Sigmoid colon (tissue), 7 donors: ENCODE data around the gene EHD3. TPM values are rescaled to one million over a fixed set of nuclear protein-coding genes. Genes with fewer than 3 reads are reported as not detected.

ENCODE experiments used
- DNase-seq: peaks from one replicate; pipeline ENCODE4 v3.0.0-alpha.2; 2019
- H3K27ac ChIP-seq, 4 donors: fragments of 200-600 bp; sonication (generic); one replicate each; pipeline ENCODE4 v1.5.1; 2016 to 2019; ENCODE audit warnings: mild to moderate bottlenecking in 1 of 4
- H3K27me3 ChIP-seq, 3 donors: fragments of 200-600 bp; sonication (generic); one replicate each; pipeline ENCODE4 v1.5.1; 2019; ENCODE audit warnings: mild to moderate bottlenecking in 1 of 3
- H3K36me3 ChIP-seq, 4 donors: fragments of 200-600 bp; sonication (generic); one replicate each; pipeline ENCODE4 v1.5.1; 2016 to 2019
- H3K4me1 ChIP-seq, 4 donors: fragments of 200-600 bp; sonication (generic); one replicate each; pipeline ENCODE4 v1.5.1; 2017 to 2019
- H3K4me3 ChIP-seq, 4 donors: fragments of 200-600 bp; sonication (generic); one replicate each; pipeline ENCODE4 v1.5.1; 2017 to 2019; ENCODE audit warnings: mild to moderate bottlenecking in 2 of 4, moderate library complexity in 1 of 4
- H3K9me3 ChIP-seq, 4 donors: fragments of 200-600 bp in 3 of 4; sonication (generic) in 3 of 4; one replicate each; pipeline versions ENCODE4 v1.5.1 to v1.6.1; 2013 to 2019
- CTCF ChIP-seq, 4 experiments: fragments of 450-650 bp in 3 of 4; fragments of 200-600 bp in 1 of 4; IDR thresholded peaks; one replicate each; pipeline ENCODE4 v1.5.1; 2016 to 2019; ENCODE audit warnings: antibody characterized with exemption in 4 of 4, mild to moderate bottlenecking in 3 of 4, moderate library complexity in 2 of 4
- EP300 ChIP-seq, 4 donors: sonication (generic); formaldehyde crosslinking; IDR thresholded peaks; one replicate each; pipeline ENCODE4 v1.6.1; 2017; ENCODE audit warnings: antibody characterized with exemption in 4 of 4
- POLR2A ChIP-seq, 2 donors: fragments of 450-650 bp; IDR thresholded peaks; one replicate each; pipeline ENCODE4 v1.6.1; 2016; ENCODE audit warnings: antibody characterized with exemption in 2 of 2, mild to moderate bottlenecking in 2 of 2, moderate library complexity in 2 of 2
- POLR2AphosphoS5 ChIP-seq, 4 donors: sonication (generic); formaldehyde crosslinking; IDR thresholded peaks; one replicate each; pipeline ENCODE4 v1.6.1; 2017; ENCODE audit warnings: antibody characterized with exemption in 4 of 4
- WGBS, 2 donors: extraction: QIAGEN DNeasy Blood & Tissue Kit; methylation state at CpG; one replicate each; pipeline ENCODE4 v1.1.7; 2013; 5-methylcytosine and 5-hydroxymethylcytosine counted together
- intact Hi-C: fragments of 100-400 bp; cut with DNase I; formaldehyde crosslinking; loops from one replicate; pipeline ENCODE4 v1.15.1; 2023
- polyA plus RNA-seq, 3 donors: library from polyadenylated mRNA; stranded (reverse); fragments of 200-250 nt; gene quantifications; one replicate each; pipeline ENCODE4 v1.2.3, GENCODE V29; 2013
- total RNA-seq, 4 donors: library from RNA; depleted of rRNA; stranded (reverse); fragments of >200 nt; gene quantifications; one replicate each; pipeline ENCODE4 v1.1.0, GENCODE V29; 2016
- donor health status: healthy with polysubstance abuse.
- donor health status: Bipolar disorder and iron deficiency.
- donor health status: healthy.

EHD3 gene
- total and polyA plus RNA-seq, 7 donors: 0.60 to 7.8 (median 3.7) TPM

DNA sequence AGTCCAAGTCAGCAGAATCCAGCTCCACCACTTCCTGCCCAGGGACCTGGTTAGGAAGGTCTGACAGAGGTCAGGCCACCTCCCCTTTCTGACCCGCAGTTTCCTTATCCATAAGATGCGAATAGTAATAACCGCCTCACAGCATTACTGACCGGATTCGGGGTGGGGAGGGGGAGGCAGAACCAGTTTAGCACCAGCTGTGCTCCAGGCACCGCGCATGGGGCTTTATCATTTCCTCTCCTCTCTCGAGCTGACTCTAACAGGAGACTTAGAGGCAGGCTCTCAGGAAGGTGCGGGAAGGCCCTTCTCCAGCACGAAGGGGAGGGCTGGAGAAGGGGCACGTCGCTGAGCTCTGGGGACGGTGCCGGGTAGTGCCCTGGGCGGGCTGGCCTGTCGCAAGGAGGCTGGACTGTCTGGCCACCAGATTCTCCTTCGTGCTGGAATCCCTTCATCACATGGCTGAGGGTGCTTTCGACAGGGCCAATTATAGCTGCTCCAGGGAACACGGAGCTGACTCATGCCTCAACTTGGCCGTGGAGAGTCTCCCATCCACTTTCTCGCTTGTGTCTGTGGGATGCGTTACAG lies 5.7 kb downstream of the EHD3 start:
- H3K4me3 ChIP-seq: no peak overlapping the region
- intact Hi-C loops: no loop called here
- no peaks in the 10 kb centered on the region for H3K27me3 ChIP-seq
- no peaks in the 10 kb centered on the region for H3K36me3 ChIP-seq
- H3K27ac ChIP-seq: peak overlapping the region; percentile 25 to 76 (median 52)
- no peak for DNase-seq
- 71 to 86% methylated on average over 22 of the region's 22 CpGs for WGBS, 2 donors
- no peaks in the 10 kb centered on the region for H3K9me3 ChIP-seq
- TF ChIP-seq POLR2A (IDR thresholded peaks at IDR 0.05): no peak
- no peak for TF ChIP-seq EP300 (IDR thresholded peaks at IDR 0.05)
- TF ChIP-seq POLR2AphosphoS5 (IDR thresholded peaks at IDR 0.05): no peak
- TF ChIP-seq CTCF (IDR thresholded peaks at IDR 0.05): no peak
- peaks cover 0 to 40% (median 19%) of the 10 kb centered on the region in 4 donors for H3K4me1 ChIP-seq

- no peaks in the 10 kb centered on the region for H3K9me3 ChIP-seq
- no peak for DNase-seq
Measured at GRCh38 chr2:31240381-31241365, 6.7 kb downstream of the EHD3 start.

DNA sequence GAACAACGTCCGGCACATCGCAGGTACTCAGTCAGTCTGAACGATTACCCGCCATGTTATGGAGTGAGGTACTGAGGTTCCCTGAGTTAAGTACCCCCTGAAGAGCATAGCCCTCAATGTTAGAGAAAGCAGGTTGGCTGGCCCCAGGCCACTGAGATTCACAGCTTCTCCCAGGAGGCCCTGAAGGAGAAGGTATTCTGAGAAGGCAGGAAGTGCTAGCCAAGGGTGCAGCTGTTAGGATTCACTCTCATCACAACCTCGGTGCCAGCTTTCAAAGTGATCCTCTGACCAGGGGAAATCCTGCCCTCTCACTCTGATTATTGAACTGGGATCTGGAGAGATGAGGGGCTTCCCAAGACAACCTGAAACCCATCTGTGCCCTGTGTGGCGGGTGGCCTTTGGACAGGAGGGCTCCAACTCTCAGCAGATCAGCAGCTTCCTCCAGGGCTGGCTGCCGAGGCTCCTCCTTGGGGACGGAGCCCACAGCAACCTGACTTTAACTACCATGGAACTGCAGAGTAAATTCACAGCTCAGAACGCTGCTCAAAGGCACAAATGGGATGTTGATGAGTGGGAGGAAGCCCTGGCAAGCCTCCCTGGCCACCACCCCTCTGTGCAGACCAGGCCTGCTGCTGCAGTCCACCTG lies 7.8 kb downstream of the EHD3 start:
- DNase-seq: no peak
- intact Hi-C loops: no loop called here
- Histone ChIP-seq H3K4me3 (no peak overlapping the region), H3K4me1 (peaks cover 0 to 31% (median 14%) of the 10 kb centered on the region in 4 donors), H3K9me3 (no peaks in the 10 kb centered on the region), H3K36me3 (no peaks in the 10 kb centered on the region), H3K27me3 (no peaks in the 10 kb centered on the region), H3K27ac (no peak overlapping the region)
- TF ChIP-seq CTCF (IDR thresholded peaks at IDR 0.05): no peak
- TF ChIP-seq EP300 (IDR thresholded peaks at IDR 0.05): no peak
- TF ChIP-seq POLR2AphosphoS5 (IDR thresholded peaks at IDR 0.05): no peak
- no peak for TF ChIP-seq POLR2A (IDR thresholded peaks at IDR 0.05)
- WGBS, 2 donors: 78 to 86% methylated on average over 10 of the region's 10 CpGs

More at GRCh38 chr2:31240381-31241365, 6.7 kb downstream of the EHD3 start:
- 80 to 83% methylated on average over 11 of the region's 11 CpGs for WGBS, 2 donors
- H3K36me3 ChIP-seq: no peaks in the 10 kb centered on the region
- no peak overlapping the region for H3K4me3 ChIP-seq
- H3K27me3 ChIP-seq: no peaks in the 10 kb centered on the region
- intact Hi-C loops: no loop called here
- peak overlapping the region; percentile 8 to 76 (median 36) for H3K27ac ChIP-seq
- TF ChIP-seq POLR2A (IDR thresholded peaks at IDR 0.05) (no peak), POLR2AphosphoS5 (IDR thresholded peaks at IDR 0.05) (no peak), CTCF (IDR thresholded peaks at IDR 0.05) (no peak), EP300 (IDR thresholded peaks at IDR 0.05) (no peak)
- H3K4me1 ChIP-seq: peaks cover 0 to 32% (median 14%) of the 10 kb centered on the region in 4 donors

- Histone ChIP-seq H3K27ac (no peak overlapping the region), H3K4me1 (peaks cover 0 to 30% (median 13%) of the 10 kb centered on the region in 4 donors), H3K9me3 (no peaks in the 10 kb centered on the region), H3K27me3 (no peaks in the 10 kb centered on the region), H3K36me3 (no peaks in the 10 kb centered on the region), H3K4me3 (no peak overlapping the region)
- TF ChIP-seq EP300 (IDR thresholded peaks at IDR 0.05) (no peak), POLR2AphosphoS5 (IDR thresholded peaks at IDR 0.05) (no peak), CTCF (IDR thresholded peaks at IDR 0.05) (no peak), POLR2A (IDR thresholded peaks at IDR 0.05) (no peak)
- no peak for DNase-seq
- WGBS, 2 donors: 89 to 96% methylated on average over 5 of the region's 5 CpGs
- intact Hi-C loops: no loop called here
Measured at GRCh38 chr2:31243053-31243452, 9.1 kb downstream of the EHD3 start.
